Adrenal gland (tissue), 5 donors: Measurements from ENCODE around the gene RIPOR3.

Experiments used
- POLR2A ChIP-seq, 2 donors: fragments of 450-650 bp; IDR thresholded peaks; one replicate each; pipeline ENCODE4 v1.6.1; 2017; ENCODE audit warnings: antibody characterized with exemption in 2 of 2, mild to moderate bottlenecking in 2 of 2, moderate library complexity in 1 of 2
- TF ChIP-seq, protein P1 (sequence below), 6 experiments: fragments of 450-650 bp in 4 of 6; fragments of 200-600 bp in 2 of 6; sonication (generic) in 1 of 6; IDR thresholded peaks; 1 replicate in 5 of 6; 2 replicates in 1 of 6; pipeline versions ENCODE4 v1.5.1 to v1.8.0; 2016 to 2021; ENCODE audit warnings: antibody characterized with exemption in 6 of 6, mild to moderate bottlenecking in 2 of 6, moderate library complexity in 1 of 6
- donor health status: DM: no; HTN: no; CAD: no.

DNA sequence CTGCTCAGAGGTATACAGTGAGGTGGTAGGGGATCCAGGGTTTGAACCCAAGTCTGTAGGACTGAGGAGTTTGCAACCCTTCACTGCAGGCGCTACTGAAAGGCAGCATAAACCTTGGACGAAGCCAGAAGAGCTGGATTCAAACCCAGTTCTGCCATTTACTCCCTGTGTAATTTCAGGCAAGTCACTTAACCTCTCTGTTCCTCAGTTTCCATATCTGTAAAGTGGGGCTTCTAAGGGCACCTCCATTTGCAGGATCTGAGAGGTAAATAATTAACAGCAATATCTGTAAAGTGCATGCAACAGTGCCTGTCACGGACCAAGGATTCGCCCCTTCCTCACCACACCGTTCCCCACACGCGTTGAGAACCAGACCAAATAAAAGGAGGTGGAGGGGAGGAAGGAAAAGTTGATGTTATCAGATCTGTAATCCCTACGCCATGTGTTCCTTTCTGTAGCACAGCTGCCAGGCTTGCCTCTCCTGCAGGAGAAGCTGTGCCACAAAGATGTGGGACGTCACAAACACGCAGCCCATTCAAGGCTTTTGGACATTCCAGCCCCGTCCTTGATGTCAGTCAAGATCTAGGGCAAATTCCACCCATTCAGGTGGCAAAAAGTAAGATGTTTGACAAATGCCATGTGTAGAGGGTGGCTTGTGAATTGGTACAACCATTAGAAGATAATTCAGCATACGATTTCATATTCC is 9.8 kb downstream of the RIPOR3 start:
- TF ChIP-seq, protein P1, sequence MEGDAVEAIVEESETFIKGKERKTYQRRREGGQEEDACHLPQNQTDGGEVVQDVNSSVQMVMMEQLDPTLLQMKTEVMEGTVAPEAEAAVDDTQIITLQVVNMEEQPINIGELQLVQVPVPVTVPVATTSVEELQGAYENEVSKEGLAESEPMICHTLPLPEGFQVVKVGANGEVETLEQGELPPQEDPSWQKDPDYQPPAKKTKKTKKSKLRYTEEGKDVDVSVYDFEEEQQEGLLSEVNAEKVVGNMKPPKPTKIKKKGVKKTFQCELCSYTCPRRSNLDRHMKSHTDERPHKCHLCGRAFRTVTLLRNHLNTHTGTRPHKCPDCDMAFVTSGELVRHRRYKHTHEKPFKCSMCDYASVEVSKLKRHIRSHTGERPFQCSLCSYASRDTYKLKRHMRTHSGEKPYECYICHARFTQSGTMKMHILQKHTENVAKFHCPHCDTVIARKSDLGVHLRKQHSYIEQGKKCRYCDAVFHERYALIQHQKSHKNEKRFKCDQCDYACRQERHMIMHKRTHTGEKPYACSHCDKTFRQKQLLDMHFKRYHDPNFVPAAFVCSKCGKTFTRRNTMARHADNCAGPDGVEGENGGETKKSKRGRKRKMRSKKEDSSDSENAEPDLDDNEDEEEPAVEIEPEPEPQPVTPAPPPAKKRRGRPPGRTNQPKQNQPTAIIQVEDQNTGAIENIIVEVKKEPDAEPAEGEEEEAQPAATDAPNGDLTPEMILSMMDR (IDR thresholded peaks at IDR 0.05) = no peak
- no peak for TF ChIP-seq POLR2A (IDR thresholded peaks at IDR 0.05)
